Left hindlimb (tissue), 1 donor: ENCODE data around the gene OBP2B.
"Not testable (repeated sequence)": the region's sequence is repeated elsewhere in the genome, so short reads cannot be mapped to it uniquely, and the experiment has no call there.

Experiments used
- DNase-seq: peaks from one replicate; pipeline ENCODE4 v3.0.0-alpha.2; 2018

The OBP2B gene

DNA sequence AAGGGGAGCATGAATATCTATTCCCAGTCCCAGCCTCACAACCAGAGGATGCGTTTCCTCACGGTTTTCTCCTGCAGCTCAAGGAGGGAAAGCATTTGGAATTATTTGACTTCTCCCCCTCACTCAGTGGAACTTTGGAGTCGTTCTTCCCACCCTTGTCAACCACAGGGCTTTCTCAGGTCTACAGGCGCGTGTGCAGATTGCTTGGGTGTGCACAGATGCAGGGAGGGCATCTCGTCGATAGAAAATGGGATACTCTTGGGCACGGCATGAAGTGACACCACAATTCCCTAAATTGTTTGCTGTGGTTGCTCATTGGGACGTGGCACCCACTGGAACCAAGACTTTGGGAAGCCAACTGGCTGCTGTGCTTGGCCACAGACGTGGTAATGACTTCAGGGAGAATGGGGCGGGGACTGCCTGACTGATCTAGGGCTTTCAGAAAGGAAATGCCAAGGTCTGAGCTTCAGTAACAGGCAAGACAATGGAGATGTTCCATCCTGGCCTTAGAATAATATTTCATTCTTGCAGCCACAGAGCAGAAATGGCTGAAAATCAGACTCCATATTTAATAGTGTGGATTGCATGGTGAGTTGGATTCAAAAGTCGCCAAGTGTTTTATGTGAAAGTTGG lies 12.2 kb upstream of the OBP2B start:
- no peak for DNase-seq

GRCh38 chr9:133218049-133218975 lies 9.3 kb upstream of the OBP2B start:
- DNase-seq: not testable (repeated sequence)

DNA sequence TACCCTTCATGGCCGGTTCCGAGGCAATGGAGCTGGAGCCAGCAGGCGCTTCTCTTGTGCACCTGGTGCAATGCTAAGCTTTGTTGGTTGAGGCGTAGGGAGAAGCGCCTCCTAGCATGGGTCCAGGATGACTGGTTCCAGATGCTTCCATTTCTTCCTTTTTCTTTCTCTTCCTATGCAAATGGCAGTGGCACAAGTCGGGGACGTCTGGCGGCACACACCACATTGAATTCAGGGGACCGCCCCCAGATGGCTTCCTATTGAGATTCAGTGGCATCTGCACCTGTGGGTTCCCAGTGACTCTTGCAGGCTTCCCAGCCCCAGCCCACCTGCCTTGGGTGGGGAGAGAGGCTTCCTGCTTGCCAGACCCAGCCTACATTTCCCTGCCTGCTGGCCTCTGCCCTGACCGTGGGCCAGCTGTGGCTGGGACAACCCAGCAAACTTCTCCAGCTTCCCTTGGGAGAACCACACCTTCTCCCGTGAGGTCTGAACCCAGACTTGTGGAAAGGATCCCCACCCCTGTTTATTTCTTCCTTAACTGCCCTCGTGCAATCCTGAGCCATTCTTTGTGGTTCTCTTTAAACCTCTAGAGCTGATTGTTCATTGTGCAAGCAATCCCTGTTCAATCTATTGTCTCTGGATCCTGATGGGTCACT lies 8.4 kb upstream of the OBP2B start:
- not testable (repeated sequence) for DNase-seq

- not testable (repeated sequence) for DNase-seq
Measured at GRCh38 chr9:133214276-133214675, 5.2 kb upstream of the OBP2B start.

GRCh38 chr9:133210609-133211008 lies 1.6 kb upstream of the OBP2B start:
- no peak for DNase-seq

DNA sequence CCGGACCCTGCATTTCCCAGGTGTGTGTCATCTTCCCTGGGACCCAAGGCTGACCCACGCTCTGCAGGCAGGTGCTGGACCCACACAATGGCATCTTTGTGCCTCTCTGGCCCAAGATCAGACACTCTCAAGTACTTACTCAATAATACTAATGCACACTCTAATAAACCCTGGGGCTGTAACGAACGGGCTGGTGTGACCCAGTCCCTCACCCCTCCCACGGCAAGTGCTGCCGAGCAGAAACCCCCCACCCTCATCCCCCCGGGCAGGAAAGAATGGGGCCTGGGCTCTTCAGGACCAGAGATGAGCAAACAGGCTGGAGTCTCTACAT lies 1.1 kb upstream of the OBP2B start:
- no peak for DNase-seq

DNA sequence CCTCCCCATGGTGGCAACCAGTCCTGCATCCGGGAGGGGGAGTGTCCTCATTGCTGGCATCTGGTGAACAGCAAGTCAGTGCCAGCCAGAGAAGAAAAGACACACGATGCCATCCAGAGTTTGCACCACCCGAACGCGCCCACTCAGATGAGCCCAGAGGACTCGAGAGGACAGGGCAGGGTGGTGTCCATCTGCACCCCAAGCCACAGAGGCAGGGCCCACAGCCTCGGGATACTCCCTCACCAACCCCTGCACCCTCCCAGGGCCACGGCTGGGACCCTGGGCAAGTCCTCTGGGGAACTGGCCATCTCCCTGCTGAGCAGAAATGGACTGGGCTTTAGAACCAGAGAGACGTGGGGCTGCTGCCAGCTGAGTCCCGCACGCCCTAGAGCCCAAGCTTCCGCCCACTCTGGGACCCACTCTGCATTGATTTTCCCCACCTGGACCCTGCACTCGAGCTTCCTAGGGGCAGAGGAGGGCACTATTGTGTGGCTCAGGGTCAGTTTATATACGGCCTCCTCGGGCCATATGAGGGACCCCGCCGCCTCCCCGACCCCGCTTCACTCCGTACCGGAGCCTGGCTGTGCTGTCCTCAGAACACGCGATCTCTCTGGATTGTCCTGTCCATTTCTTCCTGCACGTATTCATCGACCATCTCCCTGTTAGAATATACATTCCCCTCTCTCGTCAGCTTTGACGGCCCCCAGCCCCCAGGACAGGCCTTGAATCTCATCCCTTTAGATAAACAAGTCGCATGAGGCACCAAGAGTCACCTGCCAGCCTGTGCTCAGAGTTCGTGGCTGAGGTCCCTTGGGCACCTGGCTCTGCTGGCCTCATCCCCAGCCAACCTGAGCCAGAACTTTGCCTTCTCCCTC lies 514 bp upstream of the OBP2B start:
- DNase-seq: not testable (repeated sequence)

- DNase-seq: not testable (repeated sequence)
Measured at GRCh38 chr9:133208171-133208879, 725 bp downstream of the OBP2B start.

DNA sequence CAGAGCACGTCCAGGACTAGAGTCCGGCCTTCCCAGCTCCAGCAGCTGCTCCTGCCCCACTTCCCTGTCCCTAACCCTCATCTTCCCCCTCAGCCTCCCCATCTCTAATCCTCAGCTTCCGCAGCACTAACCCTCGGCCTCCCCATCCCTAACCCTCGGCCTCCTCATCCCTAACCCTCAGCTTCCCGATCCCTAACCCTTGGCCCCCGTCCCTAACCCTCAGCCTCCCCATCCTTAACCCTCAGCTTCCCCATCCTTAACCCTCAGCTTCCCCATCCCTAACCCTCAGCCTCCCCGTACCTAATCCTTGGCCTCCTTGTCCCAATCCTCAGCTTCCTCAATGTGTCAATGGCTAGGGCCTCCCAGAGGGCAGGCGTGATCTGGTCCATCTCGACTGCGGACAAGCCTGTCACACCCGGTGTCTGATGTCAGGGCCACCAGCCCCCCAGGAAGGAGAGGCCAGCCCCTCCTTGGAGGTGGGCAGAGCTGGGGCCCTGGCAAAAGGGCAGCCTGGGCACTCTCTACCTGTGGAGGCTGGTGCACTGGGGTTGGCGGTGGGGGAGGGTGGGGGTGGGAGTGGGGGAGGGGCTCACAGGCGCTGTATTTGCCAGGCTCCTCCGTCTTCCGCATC lies 1.4 kb downstream of the OBP2B start:
- DNase-seq: no peak

- no peak for DNase-seq
Measured at GRCh38 chr9:133207021-133207531, 2.0 kb downstream of the OBP2B start.

DNA sequence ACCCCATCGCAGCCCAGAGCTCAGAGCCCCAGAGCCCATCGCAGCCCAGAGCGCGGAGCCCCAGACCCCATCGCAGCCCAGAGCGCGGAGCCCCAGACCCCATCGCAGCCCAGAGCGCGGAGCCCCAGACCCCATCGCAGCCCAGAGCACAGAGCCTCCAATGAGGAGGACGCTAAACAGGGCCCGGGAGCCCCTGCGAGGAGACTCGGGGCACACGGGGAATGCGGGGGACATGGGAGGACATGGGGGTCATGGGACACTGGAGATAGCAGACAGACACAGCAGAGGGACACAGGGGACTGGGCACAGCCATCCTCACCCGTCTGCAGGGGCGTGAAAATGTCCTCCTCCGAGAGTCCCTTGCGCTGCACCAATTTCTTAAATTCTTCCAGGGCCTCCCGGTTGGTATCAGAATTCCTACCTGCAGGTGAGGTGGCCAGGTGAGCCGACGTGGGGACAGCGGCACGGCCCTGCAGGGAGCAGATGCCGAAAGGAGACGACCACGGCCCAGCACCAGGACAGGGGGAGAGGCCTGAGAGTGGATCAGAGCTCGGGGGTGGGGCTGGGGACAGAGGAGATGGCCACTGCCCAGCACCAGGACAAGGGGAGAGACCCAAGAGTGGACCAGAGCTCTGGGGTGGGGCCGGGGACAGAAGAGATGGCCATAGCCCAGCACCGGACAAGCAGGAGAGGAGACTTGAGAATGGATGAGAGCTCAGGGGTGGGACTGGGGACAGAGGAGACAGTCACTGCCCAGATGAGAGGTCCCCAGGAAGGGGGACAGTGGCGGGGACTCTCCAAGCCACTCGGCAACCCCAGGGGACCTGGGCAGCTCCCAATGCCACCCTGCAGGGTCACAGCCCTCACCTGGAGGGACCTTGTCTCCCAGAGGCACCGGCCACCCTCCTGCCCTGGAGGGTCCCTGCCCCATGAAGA lies 2.8 kb downstream of the OBP2B start:
- DNase-seq: no peak

- not testable (repeated sequence) for DNase-seq
Measured at GRCh38 chr9:133205481-133205887, 3.6 kb downstream of the OBP2B start.

DNA sequence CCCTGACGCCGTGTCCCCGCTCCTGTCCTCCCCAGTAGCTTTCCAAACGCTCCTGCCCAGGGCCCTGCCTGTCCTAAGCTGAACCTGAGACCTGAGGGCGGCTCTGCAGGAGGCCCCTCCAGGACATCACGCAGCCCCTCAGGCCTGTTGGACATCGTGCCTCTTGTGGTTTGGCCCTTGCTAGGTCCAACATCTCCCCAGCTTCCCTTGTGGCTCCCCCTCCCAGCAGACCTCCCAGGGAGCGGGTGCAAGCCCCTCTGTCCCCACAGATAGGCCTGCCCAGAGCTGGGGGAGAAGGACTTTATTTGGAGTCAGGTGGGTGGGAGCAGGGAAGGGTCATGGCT lies 4.1 kb downstream of the OBP2B start:
- no peak for DNase-seq

DNA sequence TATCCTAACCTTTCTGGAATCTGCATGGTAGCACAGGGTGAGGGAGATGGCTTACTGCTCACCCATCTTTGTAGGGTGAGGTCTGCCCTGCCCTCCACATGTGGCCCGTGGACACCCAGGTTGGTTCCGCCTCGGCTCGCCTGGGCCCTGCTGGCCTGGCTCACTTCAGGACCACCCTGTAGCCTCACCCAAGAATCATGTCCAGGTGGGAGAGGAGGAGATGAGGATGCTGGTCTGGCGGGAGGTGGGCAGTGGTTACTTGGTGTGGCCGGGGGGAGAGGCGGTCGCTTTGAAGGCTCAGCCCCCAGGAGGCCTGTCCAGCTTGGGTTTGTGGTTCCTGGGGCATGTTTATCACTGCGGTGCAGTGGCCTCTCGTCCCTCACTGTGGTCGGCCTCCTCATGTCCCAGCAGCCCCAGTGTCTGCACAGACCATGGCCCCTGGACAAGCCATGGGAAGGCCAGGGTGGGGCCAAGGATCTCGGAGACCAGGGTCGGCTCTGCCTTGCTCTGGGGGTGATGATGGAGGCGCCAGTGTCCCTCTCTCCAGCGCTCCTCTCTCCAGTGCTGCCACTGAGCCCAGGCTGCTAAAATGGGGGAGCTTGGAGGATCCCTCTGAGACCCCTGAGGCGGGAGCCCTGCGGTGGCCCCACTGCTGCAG lies 4.6 kb downstream of the OBP2B start:
- DNase-seq: no peak

GRCh38 chr9:133203506-133204075 lies 5.5 kb downstream of the OBP2B start:
- no peak for DNase-seq

- no peak for DNase-seq
Measured at GRCh38 chr9:133202688-133203453, 6.2 kb downstream of the OBP2B start.

GRCh38 chr9:133202145-133202513 lies 6.9 kb downstream of the OBP2B start:
- no peak for DNase-seq

DNA sequence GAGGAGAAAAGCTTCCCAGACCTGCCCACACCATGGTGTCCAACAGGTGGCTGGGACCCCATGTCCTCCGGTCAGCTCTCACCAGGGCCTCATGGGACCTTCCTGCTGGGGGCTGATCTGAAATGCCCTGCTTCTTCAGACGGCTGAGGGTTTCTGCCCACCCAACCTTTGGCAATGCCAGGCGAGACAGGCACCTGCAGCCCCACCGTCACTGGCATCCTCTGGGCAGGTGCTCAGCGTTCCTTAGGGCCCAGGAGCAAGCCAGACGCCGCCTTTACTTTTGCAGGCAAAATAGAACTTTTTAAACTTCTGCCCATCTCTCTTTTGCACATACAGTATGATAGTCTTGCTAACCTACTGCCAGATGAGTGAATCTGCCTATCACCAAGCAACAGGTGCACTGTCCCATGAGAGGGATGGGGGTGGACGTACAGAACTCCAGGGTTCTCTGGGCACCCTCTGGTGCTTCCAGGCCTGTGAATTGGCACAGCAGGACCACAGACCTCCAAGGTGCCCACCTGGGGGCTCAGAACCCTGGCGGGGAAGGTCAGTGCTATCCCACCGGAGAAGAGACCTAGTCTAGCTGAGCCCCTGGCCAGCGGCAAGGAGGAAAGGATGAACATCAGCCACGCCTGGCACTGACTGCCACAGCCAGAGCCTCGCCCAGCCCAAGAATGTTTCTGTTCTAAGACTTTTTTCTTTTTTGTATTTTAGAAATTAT lies 7.5 kb downstream of the OBP2B start:
- DNase-seq: no peak
